Colonic mucosa (tissue), 4 donors: Measurements from ENCODE around the gene MED12L. TPM values are rescaled to one million over a fixed set of nuclear protein-coding genes. Genes with fewer than 3 reads are reported as not detected.

Experiments used
- DNase-seq: peaks from one replicate; pipeline ENCODE4 v3.0.0-alpha.2; 2020
- H3K27ac ChIP-seq: fragments of 200-600 bp; one replicate; pipeline ENCODE4 v1.8.0; 2021
- H3K27me3 ChIP-seq: fragments of 200-600 bp; one replicate; pipeline ENCODE4 v1.8.0; 2021
- H3K36me3 ChIP-seq: fragments of 200-600 bp; one replicate; pipeline ENCODE4 v1.8.0; 2021
- H3K4me1 ChIP-seq: fragments of 200-600 bp; one replicate; pipeline ENCODE4 v1.8.0; 2021; ENCODE audit warnings: mild to moderate bottlenecking
- H3K4me3 ChIP-seq: fragments of 200-600 bp; one replicate; pipeline ENCODE4 v1.8.0; 2021
- H3K9ac ChIP-seq, 2 donors: one replicate each; pipeline ENCODE4 v1.7.0; 2013; ENCODE audit warnings: control low read depth in 2 of 2, low read depth in 2 of 2, low read length in 2 of 2
- H3K9me3 ChIP-seq: fragments of 200-600 bp; one replicate; pipeline ENCODE4 v1.8.0; 2021
- intact Hi-C: fragments of 100-400 bp; cut with DNase I; formaldehyde crosslinking; loops from one replicate; pipeline ENCODE4 v1.14.1; 2022
- total RNA-seq, 2 donors: library from RNA; stranded (reverse); fragmentation: NEBNext Ultra II Directional in 1 of 2; extraction: Animal tissue kit (Norgen Biotek cat#: 25700) in 1 of 2; gene quantifications; one replicate each; pipeline ENCODE4 v1.2.1, GENCODE V29; 2021
- TF ChIP-seq, protein P1 (sequence below): fragments of 200-600 bp; IDR thresholded peaks from one replicate; pipeline ENCODE4 v1.8.0; 2022; ENCODE audit warnings: antibody characterized with exemption, mild to moderate bottlenecking
- donor health status: healthy.
- donor health status: DM: no; HTN: no; CAD: no.
- donor health status: DM: no; HTN: no; CAD: no.

MED12L gene
- total RNA-seq, 2 donors from 2014 or later, result 0.32 to 1.3 TPM

- Histone ChIP-seq H3K9ac (no peak overlapping the region), H3K4me3 (no peak overlapping the region), H3K36me3 (no peaks in the 10 kb centered on the region), H3K9me3 (no peaks in the 10 kb centered on the region), H3K4me1 (no peaks in the 10 kb centered on the region), H3K27ac (no peak overlapping the region), H3K27me3 (no peaks in the 10 kb centered on the region)
- TF ChIP-seq, protein P1, sequence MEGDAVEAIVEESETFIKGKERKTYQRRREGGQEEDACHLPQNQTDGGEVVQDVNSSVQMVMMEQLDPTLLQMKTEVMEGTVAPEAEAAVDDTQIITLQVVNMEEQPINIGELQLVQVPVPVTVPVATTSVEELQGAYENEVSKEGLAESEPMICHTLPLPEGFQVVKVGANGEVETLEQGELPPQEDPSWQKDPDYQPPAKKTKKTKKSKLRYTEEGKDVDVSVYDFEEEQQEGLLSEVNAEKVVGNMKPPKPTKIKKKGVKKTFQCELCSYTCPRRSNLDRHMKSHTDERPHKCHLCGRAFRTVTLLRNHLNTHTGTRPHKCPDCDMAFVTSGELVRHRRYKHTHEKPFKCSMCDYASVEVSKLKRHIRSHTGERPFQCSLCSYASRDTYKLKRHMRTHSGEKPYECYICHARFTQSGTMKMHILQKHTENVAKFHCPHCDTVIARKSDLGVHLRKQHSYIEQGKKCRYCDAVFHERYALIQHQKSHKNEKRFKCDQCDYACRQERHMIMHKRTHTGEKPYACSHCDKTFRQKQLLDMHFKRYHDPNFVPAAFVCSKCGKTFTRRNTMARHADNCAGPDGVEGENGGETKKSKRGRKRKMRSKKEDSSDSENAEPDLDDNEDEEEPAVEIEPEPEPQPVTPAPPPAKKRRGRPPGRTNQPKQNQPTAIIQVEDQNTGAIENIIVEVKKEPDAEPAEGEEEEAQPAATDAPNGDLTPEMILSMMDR, result no peak
- DNase-seq, result no peak
- intact Hi-C loops, result no loop called here
Measured at GRCh38 chr3:151195826-151196225, 110.4 kb downstream of the MED12L start.

DNA sequence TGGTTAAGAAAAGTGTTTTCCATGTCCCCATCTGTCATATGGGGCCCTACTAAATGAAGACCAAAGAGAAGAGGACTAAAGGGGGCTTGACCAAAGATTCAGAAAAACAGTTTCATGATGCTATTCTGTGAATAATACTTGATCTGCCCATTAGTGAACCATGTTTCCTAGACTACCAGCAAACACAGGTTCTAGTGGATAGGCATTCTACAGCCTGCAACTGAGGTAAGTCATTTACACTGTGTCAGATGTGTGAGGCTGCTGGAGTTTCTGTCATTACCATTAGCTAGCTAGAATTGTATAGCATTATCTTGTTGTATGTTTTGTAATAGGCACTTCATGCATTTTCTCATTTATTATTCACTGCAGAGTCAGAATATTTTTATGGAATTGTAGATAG, 111.0 kb downstream of the MED12L start:
- TF ChIP-seq, protein P1, result no peak
- no peaks in the 10 kb centered on the region for H3K36me3 ChIP-seq
- H3K4me3 ChIP-seq, result no peak overlapping the region
- no peak for DNase-seq
- no peaks in the 10 kb centered on the region for H3K27me3 ChIP-seq
- no peaks in the 10 kb centered on the region for H3K4me1 ChIP-seq
- intact Hi-C loops, result no loop called here
- H3K27ac ChIP-seq, result no peak overlapping the region
- no peaks in the 10 kb centered on the region for H3K9me3 ChIP-seq
- H3K9ac ChIP-seq, result no peak overlapping the region

DNA sequence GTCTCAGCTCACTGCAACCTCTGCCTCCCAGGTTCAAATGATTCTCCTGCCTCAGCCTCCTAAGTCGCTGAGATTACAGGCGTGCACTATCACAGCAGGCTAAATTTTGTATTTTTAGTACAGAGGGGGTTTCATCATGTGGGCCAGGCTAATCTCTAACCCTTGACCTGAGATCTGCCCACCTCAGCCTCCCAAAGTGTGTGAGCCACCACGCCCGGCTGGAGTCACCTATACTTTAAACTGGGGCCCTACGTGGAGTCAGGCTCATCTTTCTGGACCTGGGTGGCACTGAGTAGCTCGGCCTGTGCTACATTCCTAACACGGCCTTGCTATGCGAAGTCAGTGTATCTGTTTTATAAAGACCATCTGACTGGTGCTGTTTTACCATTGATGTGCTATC, 111.8 kb downstream of the MED12L start:
- no peaks in the 10 kb centered on the region for H3K4me1 ChIP-seq
- intact Hi-C loops, result no loop called here
- no peak overlapping the region for H3K27ac ChIP-seq
- DNase-seq, result no peak
- no peaks in the 10 kb centered on the region for H3K27me3 ChIP-seq
- no peaks in the 10 kb centered on the region for H3K36me3 ChIP-seq
- H3K9ac ChIP-seq, result no peak overlapping the region
- TF ChIP-seq, protein P1, result no peak
- H3K4me3 ChIP-seq, result no peak overlapping the region
- H3K9me3 ChIP-seq, result no peaks in the 10 kb centered on the region

DNA sequence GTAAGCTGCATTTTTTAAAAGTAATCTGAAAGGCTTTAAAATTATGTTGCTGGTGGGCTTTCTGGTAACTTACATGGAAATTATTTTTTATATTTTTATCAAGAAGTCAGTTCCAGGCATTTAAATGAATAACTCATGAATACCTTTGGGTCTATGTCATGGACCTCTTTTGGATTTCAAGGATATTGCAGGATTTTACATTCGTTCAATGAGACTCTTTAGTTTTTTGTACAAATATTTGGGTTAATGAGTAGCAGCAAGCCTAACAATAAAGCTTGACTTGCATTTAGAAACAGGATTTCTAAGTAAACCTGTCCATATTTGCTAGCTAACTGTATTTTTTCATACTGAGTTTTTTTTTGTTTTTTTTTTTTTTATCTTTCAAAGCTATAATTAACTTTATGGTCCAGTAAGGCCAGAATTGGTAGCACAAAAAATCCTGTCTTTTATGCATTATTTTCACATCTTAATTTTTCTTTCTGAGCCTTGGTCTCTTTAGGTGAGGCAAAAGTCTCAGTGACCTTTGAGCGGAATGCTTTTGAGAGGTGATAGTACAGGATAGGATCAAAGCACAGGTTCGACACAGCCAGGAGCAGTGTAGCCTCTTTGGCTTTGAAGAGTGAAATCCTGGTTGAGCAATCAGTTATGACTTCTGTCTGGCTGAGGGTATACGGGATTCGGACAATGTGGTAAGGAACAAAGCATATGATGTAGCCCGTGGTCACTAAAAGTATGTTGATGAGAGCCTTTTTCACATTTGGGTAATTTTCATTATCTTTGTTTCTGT, 112.7 kb downstream of the MED12L start:
- Histone ChIP-seq H3K36me3 (no peaks in the 10 kb centered on the region), H3K9me3 (no peaks in the 10 kb centered on the region), H3K27me3 (no peaks in the 10 kb centered on the region), H3K27ac (no peak overlapping the region), H3K4me1 (no peaks in the 10 kb centered on the region), H3K4me3 (no peak overlapping the region), H3K9ac (no peak overlapping the region)
- DNase-seq, result no peak
- TF ChIP-seq, protein P1, result no peak
- intact Hi-C loops, result no loop called here

DNA sequence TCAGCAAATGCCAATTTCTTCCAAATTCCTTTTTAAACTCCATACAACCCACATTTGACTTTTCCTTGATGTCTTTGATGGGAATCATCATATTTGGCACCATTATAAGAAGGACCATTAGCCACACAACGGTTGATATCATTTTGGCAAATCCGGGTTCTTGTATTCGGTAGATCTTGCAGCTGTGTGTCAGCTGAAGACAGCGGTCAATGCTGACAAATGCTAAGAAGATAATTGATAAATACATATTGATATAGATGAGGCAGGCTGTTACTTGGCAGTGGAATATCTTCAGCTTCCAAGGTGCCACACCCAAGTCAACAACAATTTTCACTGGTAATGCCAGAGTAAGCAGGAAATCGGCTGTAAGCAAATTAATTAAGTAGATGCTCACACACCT, 113.4 kb downstream of the MED12L start:
- Histone ChIP-seq H3K36me3 (no peaks in the 10 kb centered on the region), H3K4me3 (no peak overlapping the region), H3K27ac (no peak overlapping the region), H3K4me1 (no peaks in the 10 kb centered on the region), H3K27me3 (no peaks in the 10 kb centered on the region), H3K9me3 (no peaks in the 10 kb centered on the region), H3K9ac (no peak overlapping the region)
- intact Hi-C loops, result no loop called here
- DNase-seq, result no peak
- TF ChIP-seq, protein P1, result no peak
